IPS-18a (cell line): ENCODE measurements around the gene LCN6.
"Not testable (repeated sequence)": the region's sequence is repeated elsewhere in the genome, so short reads cannot be mapped to it uniquely, and the experiment has no call there.

Source experiments
- H3K27ac ChIP-seq: one replicate; pipeline ENCODE4 v1.5.1; 2013; ENCODE audit warnings: low read length
- H3K27me3 ChIP-seq: one replicate; pipeline ENCODE4 v1.6.1; 2013; ENCODE audit warnings: mild to moderate bottlenecking, low read length; ENCODE audit not compliant: control insufficient read depth, insufficient read depth
- H3K36me3 ChIP-seq: one replicate; pipeline ENCODE4 v1.6.1; 2013; ENCODE audit warnings: low read depth, low read length; ENCODE audit not compliant: control insufficient read depth
- H3K4me1 ChIP-seq: one replicate; pipeline ENCODE4 v1.6.1; 2013; ENCODE audit warnings: low read depth, low read length; ENCODE audit not compliant: control insufficient read depth
- H3K4me3 ChIP-seq: one replicate; pipeline ENCODE4 v1.5.1; 2013; ENCODE audit warnings: low read length
- H3K9ac ChIP-seq: one replicate; pipeline ENCODE4 v1.6.1; 2013; ENCODE audit warnings: mild to moderate bottlenecking, low read length, moderate library complexity
- H3K9me3 ChIP-seq: one replicate; pipeline ENCODE4 v1.6.1; 2013; ENCODE audit warnings: low read depth, low read length; ENCODE audit not compliant: control insufficient read depth

LCN6 gene

DNA sequence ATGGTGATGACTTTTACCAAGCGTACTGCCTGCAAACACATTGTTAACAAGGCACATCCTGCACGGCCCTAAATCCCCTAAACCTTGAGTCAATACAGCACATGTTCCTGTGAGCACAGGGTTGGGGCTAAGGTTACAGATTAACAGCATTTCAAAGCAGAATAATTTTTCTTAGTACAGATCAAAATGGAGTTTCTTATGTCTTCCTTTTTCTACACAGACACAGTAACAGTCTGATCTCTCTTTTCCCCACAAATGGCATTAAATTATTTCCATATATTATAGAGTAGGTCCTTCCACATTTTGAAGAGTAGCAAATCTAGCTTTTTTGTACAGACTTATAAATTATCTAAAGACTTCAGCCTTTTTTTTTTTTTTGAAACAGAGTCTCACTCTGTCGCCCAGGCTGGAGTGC is 41.2 kb upstream of the LCN6 start:
- Histone ChIP-seq H3K27me3 (no peaks in the 10 kb centered on the region), H3K9me3 (no peaks in the 10 kb centered on the region), H3K4me3 (no peak overlapping the region), H3K27ac (no peak overlapping the region), H3K9ac (no peak overlapping the region), H3K4me1 (peaks cover 4% of the 10 kb centered on the region), H3K36me3 (no peaks in the 10 kb centered on the region)

DNA sequence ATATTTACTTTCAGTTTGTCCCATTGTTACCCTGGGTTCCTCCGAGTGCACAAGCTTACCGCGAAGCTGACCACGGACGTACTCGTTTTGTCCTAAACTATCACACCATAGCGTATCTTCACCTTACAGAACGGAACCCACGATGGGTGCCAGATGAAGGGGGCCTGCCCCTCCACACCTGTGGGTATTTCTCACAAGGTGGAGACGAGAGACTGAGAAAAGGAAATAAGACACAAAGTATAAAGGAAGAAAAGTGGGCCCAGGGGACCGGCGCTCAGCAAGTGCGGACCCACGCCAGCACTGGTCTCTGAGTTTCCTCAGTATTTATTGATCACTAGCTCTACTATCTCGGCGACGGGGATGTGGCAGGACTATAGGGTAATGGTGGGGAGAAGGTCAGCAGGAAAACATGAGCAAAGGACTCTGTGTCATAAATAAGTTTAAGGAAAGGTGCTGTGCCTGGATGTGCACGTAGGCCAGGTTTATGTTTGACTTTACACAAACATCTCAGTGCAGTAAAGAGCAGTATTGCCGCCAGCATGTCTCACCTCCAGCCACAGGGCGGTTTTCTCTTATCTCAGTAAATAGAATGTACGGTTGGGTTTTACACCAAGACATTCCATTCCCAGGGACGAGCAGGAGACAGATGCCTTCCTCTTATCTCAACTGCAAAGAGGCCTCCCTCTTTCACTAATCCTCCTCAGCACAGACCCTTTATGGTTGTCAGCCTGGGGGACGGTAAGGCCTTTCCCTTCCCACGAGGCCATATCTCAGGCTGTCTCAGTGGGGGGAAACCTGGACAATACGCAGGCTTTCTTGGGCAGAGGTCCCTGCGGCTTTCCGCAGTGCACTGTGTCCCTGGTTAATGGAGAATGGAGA is 40.6 kb upstream of the LCN6 start:
- not testable (repeated sequence) for H3K36me3 ChIP-seq, H3K9ac ChIP-seq, H3K4me3 ChIP-seq, H3K9me3 ChIP-seq, H3K27me3 ChIP-seq, H3K4me1 ChIP-seq, H3K27ac ChIP-seq

DNA sequence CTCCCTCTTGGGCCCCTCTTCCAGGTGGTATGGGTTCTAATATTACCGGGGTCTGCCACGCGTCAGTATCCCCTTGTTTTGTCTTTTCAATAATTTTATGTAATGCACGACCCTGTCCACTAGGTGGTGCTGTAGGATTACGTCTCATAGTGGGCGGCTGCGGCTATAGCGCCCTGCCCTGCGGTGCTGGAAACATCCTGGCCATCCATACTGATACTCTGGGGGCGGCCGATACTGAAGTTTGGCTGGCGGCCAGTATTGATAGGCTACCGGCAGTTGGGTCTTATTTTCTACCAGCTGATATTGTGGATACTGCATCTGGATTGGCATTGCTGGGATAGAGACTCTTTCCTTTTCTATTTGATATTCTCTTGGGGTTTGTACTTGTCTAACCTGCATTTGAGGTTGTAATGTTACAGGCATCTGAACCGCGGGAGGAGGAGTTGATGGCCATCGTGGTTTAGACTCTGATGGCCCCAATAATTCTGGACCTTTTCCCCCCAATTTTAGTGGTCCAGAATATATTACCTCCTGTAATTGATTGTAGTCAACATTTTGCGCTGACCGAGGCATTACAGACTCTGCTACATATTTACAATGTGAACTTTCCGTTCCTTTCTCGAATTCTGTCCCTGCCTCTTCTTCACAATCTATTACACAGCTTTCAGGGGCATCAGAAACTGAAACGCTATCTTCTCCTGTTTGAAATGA is 39.5 kb upstream of the LCN6 start:
- peaks cover 4% of the 10 kb centered on the region for H3K4me1 ChIP-seq
- no peak overlapping the region for H3K4me3 ChIP-seq
- no peaks in the 10 kb centered on the region for H3K9me3 ChIP-seq
- H3K36me3 ChIP-seq, result no peaks in the 10 kb centered on the region
- H3K27ac ChIP-seq, result no peak overlapping the region
- no peak overlapping the region for H3K9ac ChIP-seq
- no peaks in the 10 kb centered on the region for H3K27me3 ChIP-seq

DNA sequence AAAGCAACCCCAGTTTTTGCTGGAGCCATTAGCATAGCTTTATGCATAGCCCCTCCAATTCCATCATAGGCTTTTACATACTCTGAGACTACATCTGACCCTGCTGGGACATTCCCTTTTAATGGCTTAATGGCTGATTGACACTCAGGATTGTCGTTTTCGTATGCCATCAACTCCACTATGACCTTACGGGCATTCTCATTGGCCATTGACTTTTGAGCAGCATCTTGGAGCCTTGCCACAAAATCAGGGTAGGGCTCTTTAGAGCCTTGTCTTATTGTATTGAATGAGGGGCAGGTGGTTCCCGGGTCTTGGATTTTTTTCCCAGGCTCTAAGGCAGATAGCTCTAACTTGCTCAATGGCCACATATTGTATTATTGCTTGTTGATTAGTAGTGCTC is 38.7 kb upstream of the LCN6 start:
- H3K4me1 ChIP-seq, H3K27ac ChIP-seq, H3K9ac ChIP-seq, H3K9me3 ChIP-seq, H3K4me3 ChIP-seq, H3K36me3 ChIP-seq, H3K27me3 ChIP-seq: not testable (repeated sequence)

DNA sequence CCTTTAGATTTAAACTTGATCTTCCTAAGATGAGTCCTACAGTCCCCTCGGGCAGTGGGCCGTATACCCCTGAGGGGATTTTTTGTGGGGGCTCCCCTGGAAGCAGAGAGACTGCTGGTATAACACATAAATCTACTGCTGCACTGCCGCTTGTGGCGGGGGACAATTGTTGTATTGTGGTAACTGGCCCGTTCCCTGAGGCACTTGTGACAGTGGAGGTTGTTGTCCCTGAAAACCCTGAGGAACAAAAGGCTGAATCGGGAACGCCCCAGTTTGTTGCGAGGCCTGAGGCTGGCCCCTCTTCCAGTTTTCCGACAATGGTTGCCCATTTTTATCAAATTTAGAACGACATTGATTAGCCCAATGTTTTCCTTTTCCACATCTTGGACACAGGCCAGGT is 38.1 kb upstream of the LCN6 start:
- Histone ChIP-seq H3K27me3 (no peaks in the 10 kb centered on the region), H3K36me3 (no peaks in the 10 kb centered on the region), H3K27ac (no peak overlapping the region), H3K4me3 (no peak overlapping the region), H3K4me1 (peaks cover 4% of the 10 kb centered on the region), H3K9ac (no peak overlapping the region), H3K9me3 (no peaks in the 10 kb centered on the region)

DNA sequence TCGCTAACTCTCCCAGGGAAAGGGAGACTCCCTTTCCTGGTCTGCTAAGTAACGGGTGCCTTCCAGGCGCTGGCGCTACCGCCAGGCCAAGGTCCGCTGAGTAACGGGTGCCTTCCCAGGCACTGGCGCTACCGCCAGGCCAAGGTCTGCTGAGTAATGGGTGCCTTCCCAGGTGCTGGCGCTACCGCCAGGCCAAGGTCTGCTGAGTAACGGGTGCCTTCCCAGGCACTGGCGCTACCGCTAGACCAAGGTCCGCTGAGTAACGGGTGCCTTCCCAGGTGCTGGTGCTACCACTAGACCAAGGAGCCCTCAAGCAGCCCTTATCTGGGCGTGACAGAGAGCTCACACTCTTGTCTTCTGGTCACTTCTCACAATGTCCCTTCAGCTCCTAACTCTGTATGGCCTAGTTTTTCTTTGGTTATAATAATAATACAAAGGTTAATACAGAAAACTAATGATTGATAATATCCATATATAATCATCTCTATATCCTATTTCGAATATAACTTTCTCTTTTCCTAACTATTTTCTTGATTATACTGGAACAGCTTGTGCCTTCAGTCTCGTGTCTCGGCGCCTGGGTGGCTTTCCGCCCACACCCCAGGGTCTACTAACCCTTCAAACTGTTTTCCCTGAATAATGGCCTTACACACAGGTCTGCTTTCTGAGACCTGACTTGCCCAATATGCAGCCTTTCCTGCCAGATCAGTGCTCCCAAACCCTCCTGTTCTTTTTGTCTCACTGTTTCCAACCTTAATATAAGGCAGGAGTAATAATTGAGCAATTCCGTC is 37.4 kb upstream of the LCN6 start:
- not testable (repeated sequence) for H3K9ac ChIP-seq, H3K27me3 ChIP-seq, H3K4me1 ChIP-seq, H3K36me3 ChIP-seq, H3K9me3 ChIP-seq, H3K27ac ChIP-seq, H3K4me3 ChIP-seq

DNA sequence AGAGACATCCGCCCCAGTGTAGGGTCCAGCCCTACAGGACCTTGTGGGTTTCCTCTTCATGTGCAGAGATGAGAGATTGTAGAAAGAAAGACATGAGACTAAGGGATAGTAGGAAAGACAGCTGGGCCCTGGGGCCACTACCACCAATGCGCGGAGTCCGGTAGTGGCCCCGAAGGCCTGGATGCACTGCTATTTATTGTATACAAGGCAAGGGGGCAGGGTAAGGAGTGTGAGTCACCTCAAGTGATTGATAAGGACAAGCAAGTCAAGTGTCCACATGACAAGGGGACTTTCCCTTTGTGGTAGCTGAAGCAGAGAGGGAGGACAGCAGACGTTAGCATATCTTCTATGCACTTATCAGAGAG is 36.7 kb upstream of the LCN6 start:
- Histone ChIP-seq H3K27ac (no peak overlapping the region), H3K4me1 (no peaks in the 10 kb centered on the region), H3K27me3 (no peaks in the 10 kb centered on the region), H3K9me3 (no peaks in the 10 kb centered on the region), H3K9ac (no peak overlapping the region), H3K4me3 (no peak overlapping the region), H3K36me3 (no peaks in the 10 kb centered on the region)

DNA sequence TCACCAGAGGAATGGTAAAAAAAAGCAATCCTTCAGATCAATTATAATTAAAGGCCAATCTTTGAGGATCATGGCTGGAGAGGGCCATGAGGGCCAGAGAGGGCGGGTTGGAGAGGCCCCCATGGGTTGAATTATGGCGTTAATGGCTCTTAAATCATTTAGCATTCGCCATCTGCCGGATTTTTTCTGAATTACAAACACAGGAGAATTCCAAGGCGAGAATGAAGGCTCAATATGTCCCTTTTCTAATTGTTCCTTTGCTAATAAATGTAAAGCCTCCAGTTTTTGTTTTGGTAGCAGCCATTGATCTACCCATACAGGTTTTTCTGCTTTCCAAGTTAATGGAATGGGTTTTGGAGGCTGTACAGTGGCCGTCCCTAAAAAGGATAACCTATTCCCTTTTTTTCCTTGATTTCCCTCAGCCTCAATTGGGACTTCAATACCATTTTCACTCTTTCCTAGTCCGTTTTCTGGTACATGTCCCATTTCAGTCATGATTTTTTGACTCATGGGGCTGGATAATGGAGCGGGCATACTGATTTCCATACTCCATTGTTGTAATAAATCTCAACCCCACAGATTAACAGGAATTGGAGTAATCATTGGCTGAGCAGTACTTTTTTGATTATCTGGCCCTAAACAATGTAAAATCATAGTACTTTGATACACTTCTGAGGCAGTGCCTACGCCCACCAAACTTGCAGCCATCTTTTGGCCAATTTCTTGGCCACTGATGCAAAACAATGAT is 36.1 kb upstream of the LCN6 start:
- no peak overlapping the region for H3K27ac ChIP-seq
- H3K4me3 ChIP-seq, result no peak overlapping the region
- H3K36me3 ChIP-seq, result no peaks in the 10 kb centered on the region
- no peaks in the 10 kb centered on the region for H3K4me1 ChIP-seq
- no peaks in the 10 kb centered on the region for H3K27me3 ChIP-seq
- no peak overlapping the region for H3K9ac ChIP-seq
- no peaks in the 10 kb centered on the region for H3K9me3 ChIP-seq

DNA sequence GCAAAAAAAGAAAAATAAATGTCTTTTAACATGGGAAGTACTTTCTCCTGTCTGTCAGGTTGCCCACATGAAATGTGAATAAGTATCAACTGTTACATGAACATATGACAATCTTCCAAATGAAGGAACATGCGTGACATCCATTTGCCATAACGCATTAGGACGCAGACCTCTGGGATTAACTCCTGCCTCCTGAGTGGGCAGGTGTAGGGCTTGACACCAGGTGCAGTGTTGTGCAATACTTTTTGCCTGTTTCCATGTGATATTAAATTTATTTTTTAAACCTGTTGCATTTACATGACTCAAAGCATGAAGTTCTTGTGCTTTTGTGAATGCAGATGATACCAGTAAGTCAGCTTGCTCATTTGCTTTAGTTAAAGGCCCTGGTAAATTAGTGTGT is 34.1 kb upstream of the LCN6 start:
- H3K4me3 ChIP-seq, result no peak overlapping the region
- no peak overlapping the region for H3K9ac ChIP-seq
- no peaks in the 10 kb centered on the region for H3K36me3 ChIP-seq
- no peaks in the 10 kb centered on the region for H3K9me3 ChIP-seq
- peaks cover 6% of the 10 kb centered on the region for H3K27me3 ChIP-seq
- no peak overlapping the region for H3K27ac ChIP-seq
- no peaks in the 10 kb centered on the region for H3K4me1 ChIP-seq

DNA sequence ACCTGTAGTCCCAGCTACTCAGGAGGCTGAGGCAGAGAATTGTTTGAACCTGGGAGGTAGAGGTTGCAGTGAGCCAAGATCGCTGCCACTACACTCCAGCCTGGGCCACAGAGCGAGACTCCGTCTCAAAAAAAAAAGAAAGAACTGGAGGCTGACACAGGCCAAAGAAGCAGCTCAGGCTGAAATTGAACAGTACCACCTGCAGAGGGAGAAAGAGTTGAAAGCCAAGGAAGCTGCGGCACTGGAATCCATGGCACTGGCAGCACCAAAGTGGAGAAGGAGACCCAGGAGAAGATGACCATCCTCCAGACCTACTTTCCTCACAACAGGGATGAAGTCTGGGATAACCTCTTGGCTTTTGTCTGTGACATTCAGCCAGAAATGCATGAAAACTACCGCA is 31.5 kb upstream of the LCN6 start:
- H3K27me3 ChIP-seq, result peaks cover 6% of the 10 kb centered on the region

DNA sequence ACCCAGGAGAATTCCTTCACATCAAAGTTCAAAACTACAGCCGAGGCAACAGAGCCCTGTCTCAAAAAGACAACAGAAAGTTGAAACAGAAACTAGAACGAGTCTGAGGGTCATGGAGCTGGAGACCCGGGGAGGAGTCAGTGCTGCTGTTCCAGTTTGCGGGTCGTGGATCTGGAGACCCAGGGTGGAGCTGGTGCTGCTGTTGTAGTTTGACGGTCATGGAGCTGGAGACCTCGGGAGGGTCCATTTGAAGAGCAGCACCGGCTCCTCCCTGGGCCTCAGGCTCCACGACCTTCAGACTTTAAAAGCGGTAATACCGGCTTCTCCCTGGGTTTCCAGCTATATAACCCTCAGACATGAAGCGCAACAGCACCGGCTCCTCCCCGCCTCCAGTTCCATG is 29.0 kb upstream of the LCN6 start:
- no peak overlapping the region for H3K4me3 ChIP-seq
- H3K36me3 ChIP-seq, result no peaks in the 10 kb centered on the region
- no peak overlapping the region for H3K9ac ChIP-seq
- no peaks in the 10 kb centered on the region for H3K4me1 ChIP-seq
- H3K9me3 ChIP-seq, result peaks cover 5% of the 10 kb centered on the region
- no peak overlapping the region for H3K27ac ChIP-seq
- H3K27me3 ChIP-seq, result peaks cover 6% of the 10 kb centered on the region

More for the DNA sequence above, 31.5 kb upstream of the LCN6 start:
- Histone ChIP-seq H3K9me3 (no peaks in the 10 kb centered on the region), H3K4me1 (no peaks in the 10 kb centered on the region), H3K36me3 (no peaks in the 10 kb centered on the region), H3K9ac (no peak overlapping the region), H3K4me3 (no peak overlapping the region), H3K27ac (no peak overlapping the region)
